Measurements from ENCODE around the gene ZNF214.
"Not testable (repeated sequence)": the region's sequence is repeated elsewhere in the genome, so short reads cannot be mapped to it uniquely, and the experiment has no call there.

ZNF214 gene

GRCh38 chr11:6991227-6991626 is 28.9 kb downstream of the ZNF214 start:
- Histone ChIP-seq H3K27ac (ENCODE audit: insufficient read depth, low read depth, low read length, poor library complexity, severe bottlenecking) (no peak overlapping the region), H3K9me3 (ENCODE audit: control insufficient read depth, low read length) (no peaks in the 10 kb centered on the region), H3K4me3 (ENCODE audit: insufficient read depth, low read depth, low read length) (no peak overlapping the region), H3K36me3 (ENCODE audit: control insufficient read depth, insufficient read depth, low read length) (no peaks in the 10 kb centered on the region), H3K27me3 (ENCODE audit: control insufficient read depth, insufficient read depth, low read length, poor library complexity, severe bottlenecking) (no peaks in the 10 kb centered on the region), H3K4me1 (ENCODE audit: control insufficient read depth, insufficient read depth, low read length) (no peaks in the 10 kb centered on the region)
- 81 to 87% methylated on average over 6 of the region's 6 CpGs for WGBS, 2 experiments

- Histone ChIP-seq H3K4me1 (ENCODE audit: control insufficient read depth, insufficient read depth, low read length) (no peaks in the 10 kb centered on the region), H3K36me3 (ENCODE audit: control insufficient read depth, insufficient read depth, low read length) (no peaks in the 10 kb centered on the region), H3K4me3 (ENCODE audit: insufficient read depth, low read depth, low read length) (no peak overlapping the region), H3K27ac (ENCODE audit: insufficient read depth, low read depth, low read length, poor library complexity, severe bottlenecking) (no peak overlapping the region), H3K27me3 (ENCODE audit: control insufficient read depth, insufficient read depth, low read length, poor library complexity, severe bottlenecking) (no peaks in the 10 kb centered on the region), H3K9me3 (ENCODE audit: control insufficient read depth, low read length) (no peaks in the 10 kb centered on the region)
Observed at GRCh38 chr11:6988506-6988905, 31.6 kb downstream of the ZNF214 start.

GRCh38 chr11:6986487-6986886 is 33.7 kb downstream of the ZNF214 start:
- H3K4me3 ChIP-seq (ENCODE audit: insufficient read depth, low read depth, low read length) = no peak overlapping the region
- 88% methylated on average over 1 of the region's 1 CpG; no CpG with 5 or more reads in 1 of the 2 experiments for WGBS, 2 experiments
- no peaks in the 10 kb centered on the region for H3K9me3 ChIP-seq (ENCODE audit: control insufficient read depth, low read length)
- H3K4me1 ChIP-seq (ENCODE audit: control insufficient read depth, insufficient read depth, low read length) = no peaks in the 10 kb centered on the region
- no peak overlapping the region for H3K27ac ChIP-seq (ENCODE audit: insufficient read depth, low read depth, low read length, poor library complexity, severe bottlenecking)
- H3K27me3 ChIP-seq (ENCODE audit: control insufficient read depth, insufficient read depth, low read length, poor library complexity, severe bottlenecking) = no peaks in the 10 kb centered on the region
- H3K36me3 ChIP-seq (ENCODE audit: control insufficient read depth, insufficient read depth, low read length) = no peaks in the 10 kb centered on the region

- no peaks in the 10 kb centered on the region for H3K4me1 ChIP-seq (ENCODE audit: control insufficient read depth, insufficient read depth, low read length)
- no peak overlapping the region for H3K27ac ChIP-seq (ENCODE audit: insufficient read depth, low read depth, low read length, poor library complexity, severe bottlenecking)
- H3K4me3 ChIP-seq (ENCODE audit: insufficient read depth, low read depth, low read length) = no peak overlapping the region
- no peaks in the 10 kb centered on the region for H3K9me3 ChIP-seq (ENCODE audit: control insufficient read depth, low read length)
- H3K36me3 ChIP-seq (ENCODE audit: control insufficient read depth, insufficient read depth, low read length) = no peaks in the 10 kb centered on the region
- WGBS, 2 experiments = no CpG with 5 or more reads among the region's 2 CpGs
- H3K27me3 ChIP-seq (ENCODE audit: control insufficient read depth, insufficient read depth, low read length, poor library complexity, severe bottlenecking) = no peaks in the 10 kb centered on the region
Observed at GRCh38 chr11:6979365-6979764, 40.8 kb downstream of the ZNF214 start.

- H3K4me3 ChIP-seq (ENCODE audit: insufficient read depth, low read depth, low read length); H3K36me3 ChIP-seq (ENCODE audit: control insufficient read depth, insufficient read depth, low read length); H3K27me3 ChIP-seq (ENCODE audit: control insufficient read depth, insufficient read depth, low read length, poor library complexity, severe bottlenecking); H3K4me1 ChIP-seq (ENCODE audit: control insufficient read depth, insufficient read depth, low read length); H3K27ac ChIP-seq (ENCODE audit: insufficient read depth, low read depth, low read length, poor library complexity, severe bottlenecking); H3K9me3 ChIP-seq (ENCODE audit: control insufficient read depth, low read length): not testable (repeated sequence)
- 84 to 88% methylated on average over 3 to 4 of the region's 4 CpGs for WGBS, 2 experiments
Observed at GRCh38 chr11:6969854-6970253, 50.3 kb downstream of the ZNF214 start.

GRCh38 chr11:6968816-6969215 is 51.3 kb downstream of the ZNF214 start:
- WGBS, 2 experiments = 100% methylated on average over 1 of the region's 1 CpG
- H3K9me3 ChIP-seq (ENCODE audit: control insufficient read depth, low read length) = no peaks in the 10 kb centered on the region
- H3K4me3 ChIP-seq (ENCODE audit: insufficient read depth, low read depth, low read length) = no peak overlapping the region
- no peaks in the 10 kb centered on the region for H3K4me1 ChIP-seq (ENCODE audit: control insufficient read depth, insufficient read depth, low read length)
- no peaks in the 10 kb centered on the region for H3K27me3 ChIP-seq (ENCODE audit: control insufficient read depth, insufficient read depth, low read length, poor library complexity, severe bottlenecking)
- H3K36me3 ChIP-seq (ENCODE audit: control insufficient read depth, insufficient read depth, low read length) = no peaks in the 10 kb centered on the region
- no peak overlapping the region for H3K27ac ChIP-seq (ENCODE audit: insufficient read depth, low read depth, low read length, poor library complexity, severe bottlenecking)

GRCh38 chr11:6962673-6963072 is 57.5 kb downstream of the ZNF214 start:
- H3K27ac ChIP-seq (ENCODE audit: insufficient read depth, low read depth, low read length, poor library complexity, severe bottlenecking) = no peak overlapping the region
- H3K36me3 ChIP-seq (ENCODE audit: control insufficient read depth, insufficient read depth, low read length) = no peaks in the 10 kb centered on the region
- H3K9me3 ChIP-seq (ENCODE audit: control insufficient read depth, low read length) = no peaks in the 10 kb centered on the region
- no peaks in the 10 kb centered on the region for H3K27me3 ChIP-seq (ENCODE audit: control insufficient read depth, insufficient read depth, low read length, poor library complexity, severe bottlenecking)
- no peak overlapping the region for H3K4me3 ChIP-seq (ENCODE audit: insufficient read depth, low read depth, low read length)
- WGBS, 2 experiments = 96 to 100% methylated on average over 1 of the region's 1 CpG
- H3K4me1 ChIP-seq (ENCODE audit: control insufficient read depth, insufficient read depth, low read length) = no peaks in the 10 kb centered on the region

GRCh38 chr11:6962141-6962540 is 58.0 kb downstream of the ZNF214 start:
- no peak overlapping the region for H3K4me3 ChIP-seq (ENCODE audit: insufficient read depth, low read depth, low read length)
- no peak overlapping the region for H3K27ac ChIP-seq (ENCODE audit: insufficient read depth, low read depth, low read length, poor library complexity, severe bottlenecking)
- no peaks in the 10 kb centered on the region for H3K4me1 ChIP-seq (ENCODE audit: control insufficient read depth, insufficient read depth, low read length)
- no peaks in the 10 kb centered on the region for H3K27me3 ChIP-seq (ENCODE audit: control insufficient read depth, insufficient read depth, low read length, poor library complexity, severe bottlenecking)
- no peaks in the 10 kb centered on the region for H3K9me3 ChIP-seq (ENCODE audit: control insufficient read depth, low read length)
- no peaks in the 10 kb centered on the region for H3K36me3 ChIP-seq (ENCODE audit: control insufficient read depth, insufficient read depth, low read length)

GRCh38 chr11:6954248-6954647 is 65.9 kb downstream of the ZNF214 start:
- H3K27me3 ChIP-seq (ENCODE audit: control insufficient read depth, insufficient read depth, low read length, poor library complexity, severe bottlenecking); H3K27ac ChIP-seq (ENCODE audit: insufficient read depth, low read depth, low read length, poor library complexity, severe bottlenecking); H3K4me3 ChIP-seq (ENCODE audit: insufficient read depth, low read depth, low read length); H3K9me3 ChIP-seq (ENCODE audit: control insufficient read depth, low read length); H3K4me1 ChIP-seq (ENCODE audit: control insufficient read depth, insufficient read depth, low read length); H3K36me3 ChIP-seq (ENCODE audit: control insufficient read depth, insufficient read depth, low read length): not testable (repeated sequence)
- WGBS, 2 experiments = 91 to 92% methylated on average over 9 of the region's 10 CpGs

Data from ectodermal cell (in vitro differentiated cells).